Ishikawa (cell line): ENCODE measurements around the gene CD248.

Experiments
- CEBPB ChIP-seq: IDR thresholded peaks from 2 replicates; pipeline ENCODE4 v1.6.1; 2012
- NFIC ChIP-seq: IDR thresholded peaks from 2 replicates; pipeline ENCODE4 v1.6.1; 2012
- RAD21 ChIP-seq: IDR thresholded peaks from 2 replicates; pipeline ENCODE4 v1.6.1; 2012; ENCODE audit warnings: low read depth
- REST ChIP-seq: IDR thresholded peaks from 2 replicates; pipeline ENCODE4 v1.6.1; 2012; ENCODE audit warnings: low read depth, mild to moderate bottlenecking
- TCF12 ChIP-seq: IDR thresholded peaks from 2 replicates; pipeline ENCODE4 v1.6.1; 2012; ENCODE audit warnings: low read depth
- TEAD4 ChIP-seq: IDR thresholded peaks from 2 replicates; pipeline ENCODE4 v1.6.1; 2012

The CD248 gene

GRCh38 chr11:66264914-66265313 lies 51.9 kb downstream of the CD248 start:
- 0 out of 2 replicates have a peak, but pooled peaks have one; percentile 7 for TF ChIP-seq RAD21
- TF ChIP-seq NFIC: no peak
- no peak for TF ChIP-seq CEBPB
- no peak for TF ChIP-seq TEAD4
- TF ChIP-seq TCF12: no peak
- TF ChIP-seq REST: no peak
